GM12892 (cell line): ENCODE measurements around the gene CAMK2N1.
A peak's percentile ranks its signal among the peaks of the same experiment; 100 is the strongest.
"Not testable (repeated sequence)": the region's sequence is repeated elsewhere in the genome, so short reads cannot be mapped to it uniquely, and the experiment has no call there.

ENCODE experiments used
- DNase-seq: peaks from one replicate; pipeline ENCODE4 v3.0.0; 2011; ENCODE audit not compliant: insufficient read length
- FAIRE-seq: peaks from 2 replicates; lab custom pipeline; 2011; peaks lifted over from hg19 to GRCh38; lab: Jason Lieb, UNC
- POLR2A ChIP-seq: IDR thresholded peaks from 2 replicates; pipeline ENCODE4 v1.6.1; 2011; ENCODE audit warnings: low read depth, low read length, control low read depth
- POLR2AphosphoS5 ChIP-seq: IDR thresholded peaks from 2 replicates; pipeline ENCODE4 v1.6.1; 2011; ENCODE audit warnings: low read depth, low read length, control low read depth
- TAF1 ChIP-seq: IDR thresholded peaks from 2 replicates; pipeline ENCODE4 v1.6.1; 2011; ENCODE audit warnings: low read depth, mild to moderate bottlenecking, control low read depth, low read length, borderline replicate concordance

CAMK2N1 gene

DNA sequence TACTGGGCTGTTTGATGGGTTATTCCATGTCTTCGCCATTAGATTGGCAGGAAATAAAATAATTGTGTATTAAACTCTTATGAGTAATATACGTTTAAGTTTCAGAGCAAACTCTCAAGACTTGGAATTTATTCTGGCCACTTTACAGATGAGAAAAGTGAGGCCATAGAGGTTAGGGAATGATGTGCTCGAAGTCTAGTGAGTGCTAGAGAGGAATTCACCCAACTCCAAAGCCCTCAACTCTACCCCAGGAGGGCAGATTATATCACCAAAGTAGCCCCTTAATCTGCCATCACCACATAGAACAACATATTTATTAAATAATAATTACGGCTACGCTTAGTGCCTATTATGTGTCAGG is 22.4 kb upstream of the CAMK2N1 start:
- no peak for FAIRE-seq
- no peak for TF ChIP-seq POLR2AphosphoS5

DNA sequence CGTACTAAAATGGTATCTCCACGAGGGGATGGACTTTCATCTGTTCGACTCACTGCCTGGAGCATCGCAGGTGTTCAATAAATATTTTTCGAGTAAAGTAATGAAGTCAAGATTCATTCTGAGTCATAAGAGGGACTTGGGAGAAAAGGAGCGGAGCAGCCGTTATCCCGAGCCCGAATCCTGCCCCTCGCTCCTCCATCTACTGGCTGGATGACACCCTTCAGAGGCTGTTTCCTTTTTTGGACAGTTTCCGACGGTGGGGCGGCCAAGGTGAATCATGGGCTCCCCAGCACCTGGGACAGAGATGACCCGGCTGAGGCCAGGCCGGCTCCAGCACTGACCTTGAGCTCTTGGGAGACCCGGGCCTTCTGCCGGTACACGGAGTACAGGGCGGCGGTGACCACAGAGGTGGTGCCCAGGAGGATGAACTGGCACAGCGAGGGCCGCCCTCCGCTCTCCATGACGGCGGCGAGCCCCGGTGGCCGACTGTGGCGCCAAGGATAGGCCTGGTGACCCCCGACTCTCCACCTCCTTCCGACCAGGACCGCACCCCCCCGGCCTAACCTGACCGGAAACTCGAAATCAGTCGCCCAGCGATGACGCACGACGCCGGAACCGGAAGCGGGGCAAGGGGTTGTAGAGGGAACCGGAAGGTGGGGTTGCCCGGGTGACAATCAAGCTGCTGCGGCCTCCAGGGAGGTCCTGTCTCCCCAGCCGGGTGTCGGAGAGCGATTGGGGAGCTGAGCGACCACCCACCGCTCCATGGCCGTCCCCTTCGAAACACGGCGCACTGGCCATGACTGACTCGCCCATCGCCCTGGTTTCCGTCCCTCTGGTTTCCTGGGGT is 21.8 kb upstream of the CAMK2N1 start, which contains the start of gene MUL1:
Gene MUL1, minus strand, starts transcription at position 588 of the 847 bp plus-strand sequence. Its CDS starts 127 bp downstream, at position 461.
- TF ChIP-seq POLR2AphosphoS5 (no peak; the same call in 1 of the 2 replicates), TAF1 (0 out of 2 replicates have a peak, but pooled peaks have one; percentile 10), POLR2A (peak; percentile 66)
- DNase-seq (peak; percentile 97), FAIRE-seq (peak; percentile 95)

More for the DNA sequence above, 22.4 kb upstream of the CAMK2N1 start:
- DNase-seq: no peak

DNA sequence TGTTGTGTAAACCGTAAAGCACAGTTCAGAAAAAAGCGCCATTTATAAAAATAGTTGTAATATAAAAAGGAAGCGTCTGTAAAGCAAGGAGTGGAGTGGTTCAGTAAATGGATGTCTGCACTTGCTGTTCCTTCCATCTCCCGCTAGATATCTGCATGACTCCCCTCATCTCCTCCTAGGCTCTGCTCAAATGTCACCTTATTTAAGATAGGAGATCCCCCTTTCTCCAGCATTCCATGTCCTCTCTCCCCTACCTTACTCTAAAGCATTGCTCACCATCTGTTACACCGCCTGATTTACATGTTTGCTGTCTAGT is 21.2 kb upstream of the CAMK2N1 start:
- DNase-seq (no peak), FAIRE-seq (peak; percentile 46)
- no peak for TF ChIP-seq POLR2A
- TF ChIP-seq POLR2AphosphoS5: no peak
- no peak for TF ChIP-seq TAF1

DNA sequence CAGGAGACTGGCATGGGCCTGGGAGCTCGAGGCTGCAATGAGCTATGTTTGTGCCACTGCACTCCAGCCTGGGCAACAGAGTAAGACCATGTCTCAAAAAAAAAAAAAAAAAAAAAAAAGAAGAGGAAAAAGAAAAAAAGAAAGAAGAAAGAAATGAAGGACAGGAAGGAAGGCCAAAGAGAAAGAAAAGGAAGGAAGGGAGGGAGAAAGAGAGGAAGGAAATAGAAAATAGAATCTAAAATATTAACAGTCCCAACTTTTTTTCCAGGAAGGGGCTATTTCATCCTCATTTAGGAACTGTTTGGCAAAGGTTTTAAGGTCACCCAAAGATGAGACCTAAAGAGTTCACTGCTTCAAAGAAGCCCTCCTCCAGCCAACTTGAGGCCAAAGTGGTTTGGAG is 19.5 kb upstream of the CAMK2N1 start:
- DNase-seq: no peak
- TF ChIP-seq POLR2AphosphoS5 (no peak), TAF1 (no peak), POLR2A (no peak)
- no peak for FAIRE-seq

DNA sequence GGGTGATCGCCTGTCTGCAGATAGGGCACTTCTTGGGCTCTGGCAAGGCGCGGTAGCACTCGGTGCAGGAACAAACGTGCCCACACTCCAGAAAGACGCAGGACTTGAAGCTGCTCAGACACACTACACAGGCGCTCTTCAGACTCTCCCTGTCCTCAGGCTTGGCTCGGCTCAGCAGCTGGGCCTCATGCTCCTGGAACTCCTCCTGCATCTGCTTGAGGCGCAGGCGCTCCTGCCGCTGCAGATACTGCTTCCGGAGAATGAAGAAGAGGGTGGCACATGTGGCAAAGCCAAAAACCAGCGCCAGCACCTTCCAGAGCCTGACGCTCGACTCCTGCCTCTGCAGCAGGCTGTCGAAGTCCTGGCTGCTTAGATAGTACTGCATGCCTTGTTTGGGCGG is 14.7 kb upstream of the CAMK2N1 start:
- TF ChIP-seq POLR2A: no peak
- FAIRE-seq (no peak), DNase-seq (no peak)

DNA sequence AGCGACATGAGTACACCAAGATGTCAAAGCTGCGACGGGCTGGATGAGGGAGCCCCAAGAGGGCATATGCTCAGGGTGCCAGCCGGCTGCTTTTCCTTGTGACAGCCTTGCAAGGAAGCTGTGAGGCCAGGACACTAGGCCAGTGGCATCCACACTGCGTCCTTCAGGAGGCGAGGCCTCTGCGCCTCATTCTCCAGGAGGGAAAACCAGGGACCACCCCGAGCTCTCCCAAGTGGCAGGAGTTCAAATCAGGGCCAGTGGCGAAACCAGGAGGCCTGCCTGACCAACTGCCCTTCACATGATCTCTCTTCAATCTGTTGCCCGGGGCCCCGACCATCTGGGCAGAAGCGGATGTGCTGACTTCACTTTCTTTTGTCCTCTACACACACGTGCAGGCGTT is 13.7 kb upstream of the CAMK2N1 start:
- TF ChIP-seq TAF1: no peak
- no peak for TF ChIP-seq POLR2A
- no peak for TF ChIP-seq POLR2AphosphoS5
- DNase-seq (no peak), FAIRE-seq (no peak)

DNA sequence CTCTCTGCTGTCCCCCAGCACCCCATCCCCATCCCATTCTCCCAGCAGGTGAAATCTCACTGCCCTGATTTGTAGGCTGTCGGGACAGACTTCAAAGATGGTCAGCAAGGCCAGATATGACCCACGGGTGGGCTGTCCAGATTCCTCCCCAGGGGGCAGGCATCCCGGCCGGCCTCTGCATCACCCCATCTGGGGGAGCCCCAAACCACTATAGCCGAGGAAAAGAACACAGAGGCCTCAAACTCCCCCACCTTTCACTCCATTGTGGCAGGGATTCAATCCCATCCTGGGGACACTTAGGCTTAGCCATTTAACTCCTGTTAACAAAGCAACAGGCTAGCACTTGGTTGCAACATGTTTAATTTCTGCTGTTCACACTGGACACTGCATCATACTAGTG is 13.1 kb upstream of the CAMK2N1 start:
- DNase-seq (no peak), FAIRE-seq (no peak)
- TF ChIP-seq POLR2A (no peak), POLR2AphosphoS5 (no peak), TAF1 (no peak)

DNA sequence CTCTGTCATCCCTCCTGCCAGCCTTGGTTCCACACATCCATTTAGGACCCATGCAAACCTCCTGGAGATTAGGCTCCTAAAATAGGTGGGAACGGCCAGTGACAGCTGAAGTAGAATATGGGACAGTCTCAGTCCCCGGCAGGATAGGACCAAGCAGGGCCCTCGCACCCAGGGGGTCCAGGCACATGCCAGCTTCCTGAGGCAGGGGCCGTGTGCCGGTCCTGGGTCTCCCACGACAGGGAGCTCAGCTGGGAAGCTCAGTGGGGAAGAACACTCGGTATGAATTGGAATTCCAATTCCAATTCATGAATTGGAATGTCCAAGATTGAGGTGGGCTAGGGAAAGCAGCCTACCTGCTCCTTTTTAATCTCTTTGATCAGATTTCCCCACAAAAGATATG is 12.1 kb upstream of the CAMK2N1 start:
- FAIRE-seq (no peak), DNase-seq (no peak)
- TF ChIP-seq POLR2AphosphoS5 (no peak; the same call in 1 of the 2 replicates), POLR2A (no peak), TAF1 (no peak)

DNA sequence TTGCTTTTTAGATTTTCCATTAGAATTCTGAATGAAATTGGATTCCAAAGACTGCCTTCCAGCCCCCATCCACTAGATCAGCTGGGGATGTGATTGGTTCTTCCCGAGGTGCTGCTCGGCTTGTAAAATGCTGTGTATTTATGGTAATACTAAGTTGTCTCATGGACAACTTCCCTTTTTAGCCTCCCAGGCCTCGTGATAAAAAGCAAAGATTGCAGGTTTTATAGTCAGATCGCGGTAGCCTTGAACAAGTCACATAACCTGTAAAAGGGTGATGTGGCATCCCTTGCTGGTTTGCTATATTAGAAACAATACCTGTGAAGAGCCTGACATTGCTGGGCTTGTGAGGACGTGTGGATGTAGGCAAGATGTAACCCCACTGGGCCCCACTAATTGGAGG is 11.5 kb upstream of the CAMK2N1 start:
- DNase-seq (no peak), FAIRE-seq (no peak)
- TF ChIP-seq POLR2AphosphoS5 (no peak), POLR2A (no peak), TAF1 (no peak)

DNA sequence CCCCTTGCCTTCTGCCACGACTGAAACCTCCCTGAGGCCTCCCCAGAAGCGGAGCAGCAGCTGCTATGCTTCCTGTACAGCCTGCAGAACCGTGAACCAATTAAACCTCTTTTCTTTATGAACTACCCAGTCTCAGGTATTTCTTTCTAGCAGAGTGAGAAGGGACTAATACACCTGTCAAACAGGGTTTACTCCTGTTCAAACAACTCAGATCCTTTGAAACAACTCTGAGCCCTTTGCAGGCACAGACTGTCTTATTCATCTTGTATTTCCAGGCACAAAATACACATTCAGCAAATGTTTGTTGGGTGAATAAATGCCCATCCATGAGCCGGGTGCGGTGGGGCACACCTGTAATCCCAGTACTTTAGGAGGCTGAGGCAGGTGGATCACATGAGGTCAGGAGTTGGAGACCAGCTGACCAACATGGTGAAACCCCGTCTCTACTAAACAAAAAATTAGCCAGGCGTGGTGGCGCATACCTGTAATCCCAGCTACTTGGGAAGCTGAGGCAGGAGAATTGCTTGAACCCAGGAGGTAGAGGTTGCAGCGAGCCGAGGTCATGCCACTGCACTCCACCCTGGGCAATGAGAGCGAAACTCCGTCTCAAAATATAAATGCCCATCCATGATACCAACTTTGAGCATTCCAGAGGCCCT is 10.8 kb upstream of the CAMK2N1 start:
- not testable (repeated sequence) for DNase-seq, FAIRE-seq

DNA sequence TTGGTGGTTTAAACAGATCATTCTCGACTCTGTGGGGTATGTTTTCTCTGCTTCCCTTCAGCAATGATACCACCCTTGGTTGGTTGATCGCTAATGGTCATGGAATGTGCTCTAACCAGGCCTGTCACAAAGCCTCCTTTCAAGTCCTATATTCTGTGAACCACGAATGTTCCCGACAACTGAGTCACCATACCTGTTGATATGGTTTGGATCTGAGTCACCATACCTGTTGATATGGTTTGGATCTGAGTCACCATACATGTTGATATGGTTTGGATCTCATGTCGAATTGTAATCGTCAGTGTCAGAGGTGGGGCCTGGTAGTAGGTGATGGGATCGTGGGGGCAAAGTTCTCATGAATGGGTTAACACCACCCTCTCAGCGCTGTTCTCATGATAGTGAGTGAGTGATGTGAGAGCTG is 10.2 kb upstream of the CAMK2N1 start:
- DNase-seq (no peak), FAIRE-seq (no peak)
- TF ChIP-seq TAF1: no peak
- TF ChIP-seq POLR2A: no peak
- no peak for TF ChIP-seq POLR2AphosphoS5

DNA sequence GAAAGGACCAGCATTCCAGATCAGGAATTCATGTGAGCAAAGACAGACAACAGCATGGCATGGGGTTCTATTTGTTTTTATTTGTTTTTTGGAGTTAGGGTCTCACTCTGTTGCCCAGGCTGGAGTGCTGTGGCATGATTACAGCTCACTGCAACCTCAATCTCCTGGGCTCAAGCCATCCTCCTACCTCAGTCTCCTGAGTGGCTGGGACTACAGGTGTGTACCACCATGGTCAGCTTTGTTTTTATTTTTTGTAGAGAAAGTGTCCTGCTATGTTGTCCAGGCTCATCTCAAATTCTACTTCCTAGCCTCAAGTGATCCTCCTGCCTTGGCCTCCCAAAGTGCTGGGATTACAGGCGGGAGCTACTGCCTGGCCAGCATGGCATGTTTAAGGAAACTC is 9.7 kb upstream of the CAMK2N1 start:
- TF ChIP-seq TAF1 (no peak), POLR2AphosphoS5 (no peak), POLR2A (no peak)
- no peak for DNase-seq
- FAIRE-seq: no peak
